ENCODE measurements around the gene ISX.

DNA sequence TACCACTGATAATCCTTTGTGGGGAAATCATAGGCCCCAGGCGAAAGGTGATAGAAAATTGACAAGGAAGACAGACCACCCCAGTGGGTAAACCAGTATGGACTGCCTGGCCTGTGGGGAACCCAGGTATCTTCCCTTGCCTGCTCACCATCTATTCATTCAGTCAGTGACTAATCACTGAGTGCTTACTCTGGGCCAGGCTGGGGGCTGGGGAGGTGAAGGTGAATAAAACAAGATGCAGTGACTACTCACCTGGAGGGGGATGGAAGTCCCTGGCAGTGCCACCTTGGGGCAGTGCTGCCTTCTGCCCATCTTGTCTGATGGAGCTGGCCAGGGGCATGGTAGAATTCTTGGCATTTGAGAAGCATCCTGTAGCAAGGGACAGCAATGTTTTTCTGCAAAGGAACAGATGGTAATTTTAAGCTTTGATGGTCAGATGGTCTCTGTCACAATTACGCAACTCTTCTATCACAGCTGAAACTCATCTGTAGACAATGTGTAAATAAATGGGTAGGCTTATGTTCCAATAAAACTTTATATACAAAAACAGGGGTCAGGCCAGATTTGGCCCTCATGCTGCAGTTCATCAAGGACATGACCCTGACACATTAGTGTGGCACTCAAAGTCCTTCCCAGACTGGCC lies 4.6 kb downstream of the ISX start:
- TF ChIP-seq EP300 (IDR thresholded peaks at IDR 0.05), result no peak
- no peak for TF ChIP-seq POLR2A (IDR thresholded peaks at IDR 0.05)
- TF ChIP-seq, protein P1, sequence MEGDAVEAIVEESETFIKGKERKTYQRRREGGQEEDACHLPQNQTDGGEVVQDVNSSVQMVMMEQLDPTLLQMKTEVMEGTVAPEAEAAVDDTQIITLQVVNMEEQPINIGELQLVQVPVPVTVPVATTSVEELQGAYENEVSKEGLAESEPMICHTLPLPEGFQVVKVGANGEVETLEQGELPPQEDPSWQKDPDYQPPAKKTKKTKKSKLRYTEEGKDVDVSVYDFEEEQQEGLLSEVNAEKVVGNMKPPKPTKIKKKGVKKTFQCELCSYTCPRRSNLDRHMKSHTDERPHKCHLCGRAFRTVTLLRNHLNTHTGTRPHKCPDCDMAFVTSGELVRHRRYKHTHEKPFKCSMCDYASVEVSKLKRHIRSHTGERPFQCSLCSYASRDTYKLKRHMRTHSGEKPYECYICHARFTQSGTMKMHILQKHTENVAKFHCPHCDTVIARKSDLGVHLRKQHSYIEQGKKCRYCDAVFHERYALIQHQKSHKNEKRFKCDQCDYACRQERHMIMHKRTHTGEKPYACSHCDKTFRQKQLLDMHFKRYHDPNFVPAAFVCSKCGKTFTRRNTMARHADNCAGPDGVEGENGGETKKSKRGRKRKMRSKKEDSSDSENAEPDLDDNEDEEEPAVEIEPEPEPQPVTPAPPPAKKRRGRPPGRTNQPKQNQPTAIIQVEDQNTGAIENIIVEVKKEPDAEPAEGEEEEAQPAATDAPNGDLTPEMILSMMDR (IDR thresholded peaks at IDR 0.05), result no peak
